OCI-LY1 (cell line): ENCODE data around the gene STARD5.

Source experiments
- H2AFZ ChIP-seq: fragments of 200-600 bp; sonication (generic), shearing (Covaris generic); 2 replicates; pipeline ENCODE4 v1.6.0; 2014; ENCODE audit warnings: antibody characterized with exemption, mild to moderate bottlenecking, low read length
- H3F3A ChIP-seq: fragments of 200-600 bp; sonication (generic), shearing (Covaris generic); 2 replicates; pipeline ENCODE4 v1.6.0; 2014; ENCODE audit warnings: mild to moderate bottlenecking, antibody characterized with exemption, low read length, moderate library complexity; ENCODE audit not compliant: insufficient read depth
- H3K27ac ChIP-seq: fragments of 200-600 bp; sonication (generic); 2 replicates; pipeline ENCODE4 v1.5.1; 2014; ENCODE audit warnings: low read length, mixed run types, mild to moderate bottlenecking, low read depth; ENCODE audit not compliant: poor library complexity, severe bottlenecking
- H3K27me3 ChIP-seq: fragments of 200-600 bp; sonication (generic); 2 replicates; pipeline ENCODE4 v1.6.0; 2014; ENCODE audit warnings: antibody characterized with exemption, mild to moderate bottlenecking, low read length, moderate library complexity; ENCODE audit not compliant: insufficient read depth
- H3K36me3 ChIP-seq: fragments of 200-600 bp; sonication (generic); 2 replicates; pipeline ENCODE4 v1.6.1; 2014; ENCODE audit warnings: mild to moderate bottlenecking, antibody characterized with exemption, low read length, moderate library complexity, mixed read lengths; ENCODE audit not compliant: insufficient read depth
- H3K4me1 ChIP-seq: fragments of 200-600 bp; sonication (generic); 2 replicates; pipeline ENCODE4 v1.5.1; 2014; ENCODE audit warnings: mild to moderate bottlenecking, low read length, moderate library complexity; ENCODE audit not compliant: insufficient read depth, severe bottlenecking
- H3K4me2 ChIP-seq: fragments of 200-600 bp; sonication (generic), shearing (Covaris generic); 2 replicates; pipeline ENCODE4 v1.6.1; 2014; ENCODE audit warnings: low read length
- H3K4me3 ChIP-seq: fragments of 200-600 bp; sonication (generic); 2 replicates; pipeline ENCODE4 v1.5.1; 2014; ENCODE audit warnings: low read length, low read depth, mild to moderate bottlenecking, mixed read lengths; ENCODE audit not compliant: poor library complexity, severe bottlenecking
- H3K79me2 ChIP-seq: fragments of 200-600 bp; shearing (Covaris generic); 2 replicates; pipeline ENCODE4 v1.6.1; 2016; ENCODE audit warnings: mixed run types, low read length, mixed read lengths; ENCODE audit not compliant: insufficient read depth
- H3K9ac ChIP-seq: fragments of 200-600 bp; sonication (generic), shearing (Covaris generic); 2 replicates; pipeline ENCODE4 v1.6.1; 2014; ENCODE audit warnings: mild to moderate bottlenecking, low read length, mixed read lengths
- H3K9me2 ChIP-seq: fragments of 200-600 bp; sonication (generic), shearing (Covaris generic); 2 replicates; pipeline ENCODE4 v1.6.1; 2014; ENCODE audit warnings: low read depth, mild to moderate bottlenecking, low read length, mixed read lengths
- H3K9me3 ChIP-seq: fragments of 200-600 bp; shearing (Covaris generic); 2 replicates; pipeline ENCODE4 v1.6.1; 2014; ENCODE audit warnings: low read length, mixed read lengths
- H4K20me1 ChIP-seq: fragments of 200-600 bp; sonication (generic), shearing (Covaris generic); 2 replicates; pipeline ENCODE4 v1.6.0; 2016; ENCODE audit warnings: mild to moderate bottlenecking, low read length; ENCODE audit not compliant: insufficient read depth
- CTCF ChIP-seq: fragments of 200-600 bp; sonication (generic), shearing (Covaris generic); IDR thresholded peaks from 2 replicates; pipeline ENCODE4 v1.5.1; 2017; ENCODE audit warnings: mild to moderate bottlenecking, antibody characterized with exemption, low read length, moderate library complexity, mixed read lengths
- EZH2 ChIP-seq: fragments of 200-600 bp; sonication (generic), shearing (Covaris generic); IDR thresholded peaks from 2 replicates; pipeline ENCODE4 v1.8.0; 2017; ENCODE audit warnings: borderline replicate concordance, mixed run types, mild to moderate bottlenecking, antibody characterized with exemption, low read length, moderate library complexity, mixed read lengths

Gene STARD5

GRCh38 chr15:81282606-81282895 lies 41.4 kb downstream of the STARD5 start:
- H3K36me3 ChIP-seq: no peaks in the 10 kb centered on the region
- no peak for TF ChIP-seq CTCF
- no peak for TF ChIP-seq EZH2
- no peaks in the 10 kb centered on the region; the same call in 1 of the 2 replicates for H3K9me3 ChIP-seq
- H2AFZ ChIP-seq: no peak overlapping the region
- no peaks in the 10 kb centered on the region for H3F3A ChIP-seq
- H3K27ac ChIP-seq: no peak overlapping the region
- peaks cover 30% of the 10 kb centered on the region for H3K4me1 ChIP-seq
- no peak overlapping the region for H3K4me2 ChIP-seq
- H3K9me2 ChIP-seq: no peaks in the 10 kb centered on the region
- no peaks in the 10 kb centered on the region for H3K79me2 ChIP-seq
- H3K27me3 ChIP-seq: no peaks in the 10 kb centered on the region
- no peak overlapping the region for H3K9ac ChIP-seq
- no peak overlapping the region for H3K4me3 ChIP-seq
- no peaks in the 10 kb centered on the region for H4K20me1 ChIP-seq

- no peak overlapping the region for H2AFZ ChIP-seq
- H3K27me3 ChIP-seq: no peaks in the 10 kb centered on the region
- H3K79me2 ChIP-seq: no peaks in the 10 kb centered on the region
- no peaks in the 10 kb centered on the region for H3F3A ChIP-seq
- H3K9me3 ChIP-seq: peaks cover 5% of the 10 kb centered on the region
- no peaks in the 10 kb centered on the region for H4K20me1 ChIP-seq
- H3K9ac ChIP-seq: no peak overlapping the region
- no peak overlapping the region for H3K27ac ChIP-seq
- peaks cover 30% of the 10 kb centered on the region for H3K4me1 ChIP-seq
- H3K9me2 ChIP-seq: no peaks in the 10 kb centered on the region
- H3K4me2 ChIP-seq: no peak overlapping the region
- H3K36me3 ChIP-seq: no peaks in the 10 kb centered on the region
- H3K4me3 ChIP-seq: no peak overlapping the region
- no peak for TF ChIP-seq EZH2
- no peak for TF ChIP-seq CTCF
Observed at GRCh38 chr15:81281766-81282605, 42.0 kb downstream of the STARD5 start.

GRCh38 chr15:81281456-81281735 lies 42.5 kb downstream of the STARD5 start:
- Histone ChIP-seq H2AFZ (no peak overlapping the region), H3K4me2 (no peak overlapping the region), H4K20me1 (no peaks in the 10 kb centered on the region), H3K27me3 (no peaks in the 10 kb centered on the region), H3K36me3 (no peaks in the 10 kb centered on the region), H3K4me1 (peaks cover 24% of the 10 kb centered on the region), H3K4me3 (no peak overlapping the region), H3F3A (no peaks in the 10 kb centered on the region), H3K9ac (no peak overlapping the region), H3K79me2 (no peaks in the 10 kb centered on the region), H3K9me3 (peaks cover 9% of the 10 kb centered on the region), H3K9me2 (no peaks in the 10 kb centered on the region), H3K27ac (no peak overlapping the region)
- TF ChIP-seq CTCF (no peak), EZH2 (no peak)
